Activated B cell treated with CpG ODN at 0.5 μM for 24 hours (primary cell): ENCODE measurements around the gene LAMTOR2. TPM values are rescaled to one million over a fixed set of nuclear protein-coding genes. Genes with fewer than 3 reads are reported as not detected.

ENCODE experiments used
- ATAC-seq: fragments of 200-7000 bp; cut with Tn5 transposase; one replicate; pipeline ENCODE4 v1.10.0; 2021; ENCODE audit warnings: low read depth, mild to moderate bottlenecking, moderate library complexity
- CTCF ChIA-PET: fragments of 350-600 bp; sonication (Branson Sonifier 250); formaldehyde crosslinking; loops from one replicate; lab custom pipeline; 2021; ENCODE audit warnings: antibody characterized with exemption; lab: Charles Lee
- POLR2A ChIA-PET: fragments of 350-600 bp; sonication (Branson Sonifier 250); formaldehyde crosslinking; loops from one replicate; lab custom pipeline; 2021; ENCODE audit warnings: antibody characterized with exemption; lab: Charles Lee
- DNase-seq: peaks from one replicate; pipeline ENCODE4 v3.0.0; 2022
- H3K27ac Mint-ChIP-seq: one replicate; pipeline ENCODE4 v1.8.0; 2020; ENCODE audit warnings: mixed read lengths
- H3K27me3 Mint-ChIP-seq: one replicate; pipeline ENCODE4 v1.8.0; 2021; ENCODE audit warnings: mixed read lengths
- H3K36me3 Mint-ChIP-seq: one replicate; pipeline ENCODE4 v1.8.0; 2021; ENCODE audit warnings: low read depth, mixed read lengths
- H3K4me1 Mint-ChIP-seq: one replicate; pipeline ENCODE4 v1.8.0; 2021; ENCODE audit warnings: mixed read lengths
- H3K4me3 Mint-ChIP-seq: one replicate; pipeline ENCODE4 v1.8.0; 2020; ENCODE audit warnings: mild to moderate bottlenecking, mixed read lengths
- H3K9me3 Mint-ChIP-seq: one replicate; pipeline ENCODE4 v1.8.0; 2020; ENCODE audit warnings: mixed read lengths
- CTCF ChIP-seq: fragments of 200-600 bp; IDR thresholded peaks from one replicate; pipeline ENCODE4 v1.8.0; 2022; ENCODE audit warnings: antibody characterized with exemption, mild to moderate bottlenecking
- intact Hi-C: fragments of 100-400 bp; cut with micrococcal nuclease; formaldehyde crosslinking; loops from one replicate; pipeline ENCODE4 v1.15.1; 2024
- total RNA-seq: library from RNA; stranded (reverse); gene quantifications from 2 replicates; pipeline ENCODE4 v1.2.3, GENCODE V29; 2022

Gene LAMTOR2
- total RNA-seq, 1 donor from 2014 or later: 48.0 TPM

GRCh38 chr1:156095906-156096508 lies 41.4 kb downstream of the LAMTOR2 start:
- Mint-ChIP-seq H3K36me3 (no peaks in the 10 kb centered on the region), H3K4me3 (peak overlapping the region; percentile 75), H3K9me3 (no peaks in the 10 kb centered on the region), H3K27me3 (no peaks in the 10 kb centered on the region), H3K27ac (peak overlapping the region; percentile 99), H3K4me1 (peaks cover 36% of the 10 kb centered on the region)
- ATAC-seq (no peak), DNase-seq (no peak)
- CTCF ChIA-PET: interaction anchor here (1.2 to 13.7 kb wide), 8 partner anchors 11 to 130 kb away, joined by 3 to 422 read pairs (median 16); partner anchors contain the start of genes LMNA and SEMA4A
- intact Hi-C loops: loop anchor here (1.0 to 5.0 kb wide), 2 partner anchors 34 to 116 kb away; partner anchors contain the start of gene PMF1
- POLR2A ChIA-PET: interaction anchor here (0.6 to 7.8 kb wide), 8 partner anchors 12 to 130 kb away, joined by 3 to 154 read pairs (median 16); partner anchors contain the start of genes LMNA and PMF1
- no peak for TF ChIP-seq CTCF

- intact Hi-C loops: loop anchor here (1.0 to 5.0 kb wide), 5 partner anchors 9 to 115 kb away; partner anchors contain the start of genes LMNA and PMF1
- H3K4me3 Mint-ChIP-seq: peak overlapping the region; percentile 75
- ChIA-PET POLR2A (interaction anchor here (0.8 to 7.8 kb wide), 10 partner anchors 11 to 186 kb away, joined by 3 to 154 read pairs (median 5); partner anchors contain the start of genes LMNA, PMF1 and SMG5), CTCF (interaction anchor here (0.9 to 13.7 kb wide), 12 partner anchors 9 to 129 kb away, joined by 3 to 422 read pairs (median 12); partner anchors contain the start of genes LMNA and SEMA4A)
- TF ChIP-seq CTCF: no peak
- no peaks in the 10 kb centered on the region for H3K27me3 Mint-ChIP-seq
- H3K9me3 Mint-ChIP-seq: no peaks in the 10 kb centered on the region
- peak overlapping the region; percentile 99 for H3K27ac Mint-ChIP-seq
- DNase-seq (peak; percentile 85), ATAC-seq (peak; percentile 86)
- no peaks in the 10 kb centered on the region for H3K36me3 Mint-ChIP-seq
- H3K4me1 Mint-ChIP-seq: peaks cover 36% of the 10 kb centered on the region
Observed at GRCh38 chr1:156096640-156097391, 42.2 kb downstream of the LAMTOR2 start.

GRCh38 chr1:156097499-156098178 lies 43.1 kb downstream of the LAMTOR2 start:
- ChIA-PET CTCF (interaction anchor here (0.9 to 13.7 kb wide), 10 partner anchors 9 to 128 kb away, joined by 3 to 422 read pairs (median 14); partner anchors contain the start of gene LMNA), POLR2A (interaction anchor here (0.8 to 7.8 kb wide), 11 partner anchors 10 to 185 kb away, joined by 3 to 154 read pairs (median 5); partner anchors contain the start of genes LMNA, PMF1 and SMG5)
- TF ChIP-seq CTCF: no peak
- no peaks in the 10 kb centered on the region for H3K9me3 Mint-ChIP-seq
- no peak for ATAC-seq
- H3K4me3 Mint-ChIP-seq: peak overlapping the region; percentile 75
- DNase-seq: peak; percentile 45
- peak overlapping the region; percentile 99 for H3K27ac Mint-ChIP-seq
- intact Hi-C loops: loop anchor here (1.0 to 5.0 kb wide), 4 partner anchors 9 to 115 kb away; partner anchors contain the start of genes LMNA and PMF1
- peaks cover 36% of the 10 kb centered on the region for H3K4me1 Mint-ChIP-seq
- no peaks in the 10 kb centered on the region for H3K36me3 Mint-ChIP-seq
- no peaks in the 10 kb centered on the region for H3K27me3 Mint-ChIP-seq

DNA sequence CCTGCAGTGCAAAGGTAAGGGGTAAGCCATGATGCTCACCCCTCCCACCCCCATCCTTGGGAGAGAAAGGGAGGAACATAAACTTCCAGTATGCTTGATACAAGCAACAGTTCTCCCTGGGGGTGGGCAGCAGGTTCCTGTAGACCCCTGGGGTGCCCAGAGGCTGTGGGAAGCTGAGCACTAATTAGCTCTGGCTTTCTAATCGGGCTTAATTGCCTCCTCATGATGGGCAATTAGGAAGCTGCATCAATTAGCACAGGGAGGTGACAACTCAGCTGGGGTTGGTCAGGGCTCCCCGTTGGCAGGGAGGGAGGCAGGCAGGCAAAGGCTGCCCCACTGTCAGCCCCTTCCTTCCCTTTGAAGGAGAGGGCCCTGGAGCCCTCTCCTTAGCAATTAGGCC lies 44.2 kb downstream of the LAMTOR2 start:
- CTCF ChIA-PET: interaction anchor here (1.3 to 13.7 kb wide), 2 partner anchors 24 to 32 kb away, joined by 4 to 422 read pairs; no protein-coding TSS in a partner anchor
- intact Hi-C loops: loop anchor here (5.0 kb wide), 1 partner anchor 114 kb away; the partner anchor contains the start of gene PMF1
- Mint-ChIP-seq H3K4me1 (peaks cover 46% of the 10 kb centered on the region), H3K9me3 (no peaks in the 10 kb centered on the region), H3K27ac (peak overlapping the region; percentile 99), H3K4me3 (no peak overlapping the region), H3K36me3 (no peaks in the 10 kb centered on the region), H3K27me3 (no peaks in the 10 kb centered on the region)
- ATAC-seq (no peak), DNase-seq (no peak)
- POLR2A ChIA-PET: interaction anchor here (3.4 to 7.8 kb wide), 3 partner anchors 9 to 29 kb away, joined by 61 to 154 read pairs (median 78); partner anchors contain the start of gene LMNA
- no peak for TF ChIP-seq CTCF
